SK-N-SH treated with all-trans-retinoic acid at 6 μM for 48 hours (cell line): ENCODE data around the gene PIGU.
A peak's percentile ranks its signal among the peaks of the same experiment; 100 is the strongest.

Experiments used
- ATAC-seq: fragments of 200-7000 bp; cut with Tn5 transposase; 3 replicates; pipeline ENCODE4 v1.9.1; 2020; ENCODE audit warnings: mild to moderate bottlenecking, moderate library complexity
- GLIS3 ChIP-seq: fragments of 250-450 bp; sonication (Bioruptor Pico); IDR thresholded peaks from 2 replicates; pipeline ENCODE4 v1.5.0; 2020; ENCODE audit warnings: mild to moderate bottlenecking, moderate library complexity
- PPARA ChIP-seq: fragments of 250-450 bp; sonication (Bioruptor Pico); IDR thresholded peaks from 2 replicates; pipeline ENCODE4 v1.5.0; 2020; ENCODE audit warnings: mild to moderate bottlenecking, borderline replicate concordance
- TCF4 ChIP-seq: fragments of 250-450 bp; sonication (Bioruptor Pico); IDR thresholded peaks from 2 replicates; pipeline ENCODE4 v1.8.0; 2021; ENCODE audit warnings: mild to moderate bottlenecking, moderate library complexity, borderline replicate concordance
- TOX ChIP-seq: fragments of 250-450 bp; sonication (Bioruptor Pico); IDR thresholded peaks from 2 replicates; pipeline ENCODE4 v1.8.0; 2021; ENCODE audit warnings: mild to moderate bottlenecking, moderate library complexity, borderline replicate concordance
- ZFP3 ChIP-seq: fragments of 250-450 bp; sonication (Bioruptor Pico); IDR thresholded peaks from 2 replicates; pipeline ENCODE4 v1.5.0; 2020; ENCODE audit warnings: mild to moderate bottlenecking, moderate library complexity
- ZFP30 ChIP-seq: fragments of 450-650 bp; formaldehyde crosslinking; IDR thresholded peaks from 2 replicates; pipeline ENCODE4 v1.5.0; 2022; ENCODE audit warnings: mild to moderate bottlenecking, moderate library complexity
- ZNF565 ChIP-seq: fragments of 450-650 bp; formaldehyde crosslinking; conservative IDR thresholded peaks from 2 replicates; pipeline ENCODE4 v1.5.0; 2020; ENCODE audit warnings: low read depth, mild to moderate bottlenecking, moderate library complexity
- ZNF70 ChIP-seq: fragments of 450-650 bp; formaldehyde crosslinking; IDR thresholded peaks from 2 replicates; pipeline ENCODE4 v1.5.0; 2020; ENCODE audit warnings: mild to moderate bottlenecking, moderate library complexity
- ZNF8 ChIP-seq: fragments of 450-650 bp; formaldehyde crosslinking; IDR thresholded peaks from 2 replicates; pipeline ENCODE4 v1.5.0; 2020; ENCODE audit warnings: mild to moderate bottlenecking, moderate library complexity
- TF ChIP-seq, protein P1 (sequence below): fragments of 250-450 bp; sonication (Bioruptor Pico); IDR thresholded peaks from 2 replicates; pipeline ENCODE4 v1.8.0; 2021; ENCODE audit warnings: low read depth, mild to moderate bottlenecking, moderate library complexity, borderline replicate concordance
- TF ChIP-seq, protein P2 (sequence below): fragments of 250-450 bp; sonication (Bioruptor Pico); IDR thresholded peaks from 2 replicates; pipeline ENCODE4 v1.5.0; 2020; ENCODE audit warnings: mild to moderate bottlenecking, moderate library complexity
- TF ChIP-seq, protein P3 (sequence below): fragments of 250-450 bp; sonication (Bioruptor Pico); IDR thresholded peaks from 2 replicates; pipeline ENCODE4 v1.5.1; 2020; ENCODE audit warnings: low read depth, mild to moderate bottlenecking, moderate library complexity
- TF ChIP-seq, protein P4 (sequence below): fragments of 250-450 bp; sonication (Bioruptor Pico); IDR thresholded peaks from 2 replicates; pipeline ENCODE4 v1.5.1; 2021; ENCODE audit warnings: mild to moderate bottlenecking, moderate library complexity

The PIGU gene

DNA sequence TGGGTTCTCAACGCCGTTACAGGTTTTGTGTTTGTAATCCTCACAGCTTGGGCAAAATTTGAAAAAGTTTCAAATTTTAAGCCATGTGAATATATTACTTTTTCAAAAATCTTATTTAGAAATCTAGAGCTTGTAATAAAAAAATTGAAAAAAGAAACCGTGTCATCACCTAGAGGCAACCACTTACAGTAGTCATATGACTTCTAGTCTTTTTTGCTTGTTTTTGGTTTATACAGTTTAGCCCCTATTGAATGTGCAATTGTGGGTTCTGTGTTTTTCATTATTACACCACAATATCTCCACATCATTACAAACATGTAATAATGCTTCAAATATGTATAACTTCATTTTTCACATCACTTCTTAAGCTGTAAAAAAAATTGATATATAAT, 159.8 kb downstream of the PIGU start:
- TF ChIP-seq, protein P1, sequence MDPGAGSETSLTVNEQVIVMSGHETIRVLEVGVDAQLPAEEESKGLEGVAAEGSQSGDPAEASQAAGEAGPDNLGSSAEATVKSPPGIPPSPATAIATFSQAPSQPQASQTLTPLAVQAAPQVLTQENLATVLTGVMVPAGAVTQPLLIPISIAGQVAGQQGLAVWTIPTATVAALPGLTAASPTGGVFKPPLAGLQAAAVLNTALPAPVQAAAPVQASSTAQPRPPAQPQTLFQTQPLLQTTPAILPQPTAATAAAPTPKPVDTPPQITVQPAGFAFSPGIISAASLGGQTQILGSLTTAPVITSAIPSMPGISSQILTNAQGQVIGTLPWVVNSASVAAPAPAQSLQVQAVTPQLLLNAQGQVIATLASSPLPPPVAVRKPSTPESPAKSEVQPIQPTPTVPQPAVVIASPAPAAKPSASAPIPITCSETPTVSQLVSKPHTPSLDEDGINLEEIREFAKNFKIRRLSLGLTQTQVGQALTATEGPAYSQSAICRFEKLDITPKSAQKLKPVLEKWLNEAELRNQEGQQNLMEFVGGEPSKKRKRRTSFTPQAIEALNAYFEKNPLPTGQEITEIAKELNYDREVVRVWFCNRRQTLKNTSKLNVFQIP (CRISPR knock-in tag): no peak
- TF ChIP-seq, protein P2, sequence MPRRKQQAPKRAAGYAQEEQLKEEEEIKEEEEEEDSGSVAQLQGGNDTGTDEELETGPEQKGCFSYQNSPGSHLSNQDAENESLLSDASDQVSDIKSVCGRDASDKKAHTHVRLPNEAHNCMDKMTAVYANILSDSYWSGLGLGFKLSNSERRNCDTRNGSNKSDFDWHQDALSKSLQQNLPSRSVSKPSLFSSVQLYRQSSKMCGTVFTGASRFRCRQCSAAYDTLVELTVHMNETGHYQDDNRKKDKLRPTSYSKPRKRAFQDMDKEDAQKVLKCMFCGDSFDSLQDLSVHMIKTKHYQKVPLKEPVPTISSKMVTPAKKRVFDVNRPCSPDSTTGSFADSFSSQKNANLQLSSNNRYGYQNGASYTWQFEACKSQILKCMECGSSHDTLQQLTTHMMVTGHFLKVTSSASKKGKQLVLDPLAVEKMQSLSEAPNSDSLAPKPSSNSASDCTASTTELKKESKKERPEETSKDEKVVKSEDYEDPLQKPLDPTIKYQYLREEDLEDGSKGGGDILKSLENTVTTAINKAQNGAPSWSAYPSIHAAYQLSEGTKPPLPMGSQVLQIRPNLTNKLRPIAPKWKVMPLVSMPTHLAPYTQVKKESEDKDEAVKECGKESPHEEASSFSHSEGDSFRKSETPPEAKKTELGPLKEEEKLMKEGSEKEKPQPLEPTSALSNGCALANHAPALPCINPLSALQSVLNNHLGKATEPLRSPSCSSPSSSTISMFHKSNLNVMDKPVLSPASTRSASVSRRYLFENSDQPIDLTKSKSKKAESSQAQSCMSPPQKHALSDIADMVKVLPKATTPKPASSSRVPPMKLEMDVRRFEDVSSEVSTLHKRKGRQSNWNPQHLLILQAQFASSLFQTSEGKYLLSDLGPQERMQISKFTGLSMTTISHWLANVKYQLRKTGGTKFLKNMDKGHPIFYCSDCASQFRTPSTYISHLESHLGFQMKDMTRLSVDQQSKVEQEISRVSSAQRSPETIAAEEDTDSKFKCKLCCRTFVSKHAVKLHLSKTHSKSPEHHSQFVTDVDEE (CRISPR knock-in tag): no peak
- TF ChIP-seq ZNF70 (CRISPR knock-in tag): no peak
- TF ChIP-seq, protein P3, sequence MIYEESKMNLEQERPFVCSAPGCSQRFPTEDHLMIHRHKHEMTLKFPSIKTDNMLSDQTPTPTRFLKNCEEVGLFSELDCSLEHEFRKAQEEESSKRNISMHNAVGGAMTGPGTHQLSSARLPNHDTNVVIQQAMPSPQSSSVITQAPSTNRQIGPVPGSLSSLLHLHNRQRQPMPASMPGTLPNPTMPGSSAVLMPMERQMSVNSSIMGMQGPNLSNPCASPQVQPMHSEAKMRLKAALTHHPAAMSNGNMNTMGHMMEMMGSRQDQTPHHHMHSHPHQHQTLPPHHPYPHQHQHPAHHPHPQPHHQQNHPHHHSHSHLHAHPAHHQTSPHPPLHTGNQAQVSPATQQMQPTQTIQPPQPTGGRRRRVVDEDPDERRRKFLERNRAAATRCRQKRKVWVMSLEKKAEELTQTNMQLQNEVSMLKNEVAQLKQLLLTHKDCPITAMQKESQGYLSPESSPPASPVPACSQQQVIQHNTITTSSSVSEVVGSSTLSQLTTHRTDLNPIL (CRISPR knock-in tag): no peak
- TF ChIP-seq TCF4 (CRISPR knock-in tag): no peak
- TF ChIP-seq TOX: no peak
- no peak for TF ChIP-seq ZNF565 (CRISPR knock-in tag)
- no peak for TF ChIP-seq GLIS3 (CRISPR knock-in tag)
- TF ChIP-seq PPARA: no peak
- ATAC-seq: no peak

DNA sequence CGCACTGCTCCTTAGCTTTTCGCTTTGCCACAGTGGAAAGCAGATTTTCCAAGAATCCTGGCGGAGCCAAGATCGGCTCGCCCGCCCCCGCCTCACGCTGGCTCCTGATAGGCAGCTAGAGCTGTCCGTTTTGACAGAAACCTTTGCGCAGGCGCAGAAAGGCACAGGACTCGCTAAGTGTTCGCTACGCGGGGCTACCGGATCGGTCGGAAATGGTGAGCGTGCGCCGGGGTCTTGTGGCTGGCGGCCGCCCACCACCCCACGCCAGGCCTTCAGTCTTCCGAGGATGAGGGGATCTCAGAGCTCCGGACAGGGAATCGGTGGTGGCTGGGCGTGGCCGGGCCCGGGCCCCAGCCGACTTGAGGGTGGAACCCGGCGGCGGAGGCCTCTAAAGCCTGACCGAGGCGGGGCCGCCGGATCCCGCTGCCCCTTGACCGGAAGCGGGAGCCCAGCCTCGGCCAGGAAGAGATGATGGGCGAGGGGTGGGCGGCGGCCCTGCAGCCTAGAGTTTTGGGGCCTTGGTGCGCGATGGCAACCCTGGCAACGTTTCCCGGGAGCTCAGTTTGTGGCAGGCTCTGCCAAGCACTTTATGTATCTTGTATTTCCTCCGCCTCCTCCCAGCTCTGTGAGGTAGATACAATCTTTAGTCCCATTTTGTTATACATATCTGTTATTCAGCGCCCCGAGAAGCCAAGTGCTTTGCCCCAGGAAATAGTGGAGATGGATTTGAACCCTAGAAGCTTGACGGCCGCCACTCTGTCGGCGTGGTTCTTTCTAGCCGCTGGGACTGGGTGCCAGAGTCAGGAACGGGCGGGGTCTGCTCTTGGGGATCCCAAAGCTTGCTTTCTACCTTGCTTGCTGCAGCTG, 160.4 kb downstream of the PIGU start, which contains the start of gene DYNLRB1:
TSS of gene DYNLRB1 (plus strand) at position 176 of the 867 bp plus-strand sequence. CDS start at position 213, 37 bp downstream.
- ATAC-seq: peak; percentile 91
- TF ChIP-seq ZNF8 (CRISPR knock-in tag) (no peak), ZFP3 (CRISPR knock-in tag) (peak; percentile 20; the same call in 1 of the 2 replicates)
- TF ChIP-seq, protein P4, sequence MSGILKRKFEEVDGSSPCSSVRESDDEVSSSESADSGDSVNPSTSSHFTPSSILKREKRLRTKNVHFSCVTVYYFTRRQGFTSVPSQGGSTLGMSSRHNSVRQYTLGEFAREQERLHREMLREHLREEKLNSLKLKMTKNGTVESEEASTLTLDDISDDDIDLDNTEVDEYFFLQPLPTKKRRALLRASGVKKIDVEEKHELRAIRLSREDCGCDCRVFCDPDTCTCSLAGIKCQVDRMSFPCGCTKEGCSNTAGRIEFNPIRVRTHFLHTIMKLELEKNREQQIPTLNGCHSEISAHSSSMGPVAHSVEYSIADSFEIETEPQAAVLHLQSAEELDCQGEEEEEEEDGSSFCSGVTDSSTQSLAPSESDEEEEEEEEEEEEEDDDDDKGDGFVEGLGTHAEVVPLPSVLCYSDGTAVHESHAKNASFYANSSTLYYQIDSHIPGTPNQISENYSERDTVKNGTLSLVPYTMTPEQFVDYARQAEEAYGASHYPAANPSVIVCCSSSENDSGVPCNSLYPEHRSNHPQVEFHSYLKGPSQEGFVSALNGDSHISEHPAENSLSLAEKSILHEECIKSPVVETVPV (CRISPR knock-in tag): 0 out of 2 replicates have a peak, but pooled peaks have one; percentile 14
- TF ChIP-seq, all 23 proteins: peak for 2

DNA sequence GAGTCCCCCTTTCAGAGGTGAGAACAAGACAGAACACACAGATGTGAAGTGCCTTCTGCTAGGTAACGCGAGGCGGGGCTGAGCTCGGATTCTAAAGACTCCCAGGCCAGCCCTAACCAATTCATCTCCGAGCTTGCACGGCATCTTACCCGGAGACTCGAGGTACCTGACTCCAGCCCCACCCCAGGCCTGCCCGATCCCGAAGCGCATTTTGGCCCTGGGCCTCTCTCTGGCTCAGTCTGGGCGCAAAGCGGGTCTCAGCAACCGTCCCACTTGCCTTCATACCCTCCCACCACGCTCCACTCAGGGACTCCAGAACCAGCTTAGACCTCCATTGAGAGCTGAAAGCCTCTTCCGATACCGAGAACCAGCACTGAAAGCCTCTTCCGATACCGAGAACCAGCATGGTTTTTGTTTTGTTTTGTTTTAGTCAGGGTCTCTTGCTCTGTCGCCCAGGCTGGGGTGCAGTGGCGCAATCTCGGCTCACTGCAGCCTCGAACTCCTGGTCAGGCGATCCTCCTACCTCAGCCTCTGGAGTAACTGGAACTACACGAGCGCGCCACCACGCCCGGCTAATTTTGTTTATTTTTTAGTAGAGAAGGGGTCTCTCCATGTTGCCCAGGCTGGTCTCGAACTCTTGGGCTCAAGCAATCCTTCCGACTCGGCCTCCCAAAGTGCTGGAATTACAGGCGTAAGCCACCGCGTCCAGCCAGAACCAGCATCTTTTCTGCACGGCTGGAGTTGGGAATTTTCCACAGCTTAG, 161.2 kb downstream of the PIGU start:
- ATAC-seq: peak; percentile 78
- TF ChIP-seq ZFP30 (no peak), ZFP3 (CRISPR knock-in tag) (0 out of 2 replicates have a peak, but pooled peaks have one; percentile 5), ZNF70 (CRISPR knock-in tag) (no peak)
- TF ChIP-seq, protein P2 (CRISPR knock-in tag): no peak
- TF ChIP-seq, protein P3 (CRISPR knock-in tag): no peak
